GM18517 (cell line): ENCODE results near the gene SYDE2.
"Not testable (repeated sequence)": the region's sequence is repeated elsewhere in the genome, so short reads cannot be mapped to it uniquely, and the experiment has no call there.

Experiments
- ATAC-seq: cut with Tn5 transposase; IDR thresholded peaks from one replicate; pipeline ENCODE4 v1.9.1; 2021; ENCODE audit warnings: mild to moderate bottlenecking, moderate library complexity; ENCODE audit not compliant: unreplicated experiment

The SYDE2 gene

GRCh38 chr1:85214654-85215053 is 13.8 kb upstream of the SYDE2 start:
- ATAC-seq: no peak

DNA sequence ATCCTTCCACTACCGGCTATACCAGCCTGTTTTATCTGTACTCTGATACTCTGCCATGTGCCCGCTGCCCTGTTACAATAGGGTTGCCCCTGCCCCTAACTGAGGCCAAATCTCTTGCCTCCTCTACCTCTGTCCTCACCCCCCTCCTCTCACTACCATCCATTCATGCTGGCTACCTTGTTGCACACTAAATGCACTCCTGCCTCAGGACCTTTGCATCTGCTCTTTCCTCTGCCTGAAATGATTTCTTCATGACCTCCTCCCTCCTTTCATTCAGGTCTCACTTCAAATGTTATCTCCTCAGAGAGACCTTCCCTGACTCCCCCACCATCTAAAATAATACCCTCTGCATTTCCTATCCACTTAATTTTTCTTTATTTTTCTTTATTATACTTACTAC is 7.7 kb upstream of the SYDE2 start:
- no peak for ATAC-seq

DNA sequence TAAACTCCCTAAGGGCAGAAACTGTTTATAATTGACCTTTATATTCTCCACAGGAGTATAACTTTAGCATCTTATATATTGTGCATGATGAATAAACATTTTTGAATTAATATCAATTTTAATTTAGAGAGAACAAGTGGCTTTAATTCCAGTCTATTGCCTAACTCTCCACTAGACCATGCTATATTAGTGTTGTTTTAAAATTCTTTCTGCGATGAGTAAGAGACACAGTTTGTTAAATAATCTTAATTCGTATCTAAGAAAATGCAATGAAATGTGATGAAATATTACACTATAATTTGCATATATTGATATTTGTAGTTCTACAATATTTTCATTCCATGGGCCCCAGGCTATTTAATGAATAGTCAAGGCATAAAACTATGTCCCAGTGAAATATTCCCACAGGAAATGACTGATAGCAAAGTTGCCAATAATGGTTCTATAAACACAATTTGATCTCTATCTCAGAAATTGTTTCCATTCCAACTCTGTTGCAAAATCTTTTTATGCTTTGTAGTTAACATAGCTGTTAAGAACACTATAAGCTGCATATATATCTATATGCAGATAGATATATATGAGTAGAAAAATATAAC is 2.9 kb upstream of the SYDE2 start:
- ATAC-seq: no peak

- no peak for ATAC-seq
Measured at GRCh38 chr1:85202864-85203255, 2.0 kb upstream of the SYDE2 start.

DNA sequence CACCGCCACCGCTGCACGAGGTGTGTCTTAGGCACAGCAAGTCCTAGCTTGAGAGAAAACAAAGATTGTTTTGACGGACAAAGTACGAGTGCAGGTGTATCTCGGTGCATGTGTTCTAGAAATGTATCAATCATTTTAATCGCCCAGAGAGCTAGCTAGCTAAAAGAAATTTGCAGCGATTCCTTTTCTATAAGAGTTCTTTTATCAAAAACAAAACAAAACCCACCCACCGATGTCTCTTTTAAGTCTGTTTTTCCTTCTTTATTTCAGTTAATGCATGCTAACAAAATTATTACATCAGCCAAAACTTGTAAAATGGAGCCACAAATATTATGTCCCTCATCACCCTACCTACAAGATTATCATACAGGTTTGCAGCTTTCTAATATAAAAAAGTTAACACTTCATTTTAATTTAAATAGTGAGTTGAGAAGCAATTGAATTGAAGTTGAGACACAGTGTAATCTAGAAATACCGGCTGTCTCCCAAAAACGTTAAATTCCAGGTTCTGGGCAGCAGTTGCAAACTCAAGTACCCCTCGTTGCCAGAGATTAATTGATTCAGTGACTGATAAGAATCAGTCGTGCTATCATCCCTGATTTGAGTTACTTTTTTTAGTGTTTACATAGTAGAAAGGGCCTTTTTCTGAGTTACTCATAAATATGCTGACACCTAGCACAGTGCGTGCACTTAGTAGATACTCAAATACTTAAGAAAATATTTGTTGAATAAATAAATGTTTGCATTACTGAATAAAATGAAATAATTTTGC is 1.5 kb upstream of the SYDE2 start:
- ATAC-seq: no peak

- ATAC-seq: peak; percentile 47
Measured at GRCh38 chr1:85201340-85202091, 700 bp upstream of the SYDE2 start.

DNA sequence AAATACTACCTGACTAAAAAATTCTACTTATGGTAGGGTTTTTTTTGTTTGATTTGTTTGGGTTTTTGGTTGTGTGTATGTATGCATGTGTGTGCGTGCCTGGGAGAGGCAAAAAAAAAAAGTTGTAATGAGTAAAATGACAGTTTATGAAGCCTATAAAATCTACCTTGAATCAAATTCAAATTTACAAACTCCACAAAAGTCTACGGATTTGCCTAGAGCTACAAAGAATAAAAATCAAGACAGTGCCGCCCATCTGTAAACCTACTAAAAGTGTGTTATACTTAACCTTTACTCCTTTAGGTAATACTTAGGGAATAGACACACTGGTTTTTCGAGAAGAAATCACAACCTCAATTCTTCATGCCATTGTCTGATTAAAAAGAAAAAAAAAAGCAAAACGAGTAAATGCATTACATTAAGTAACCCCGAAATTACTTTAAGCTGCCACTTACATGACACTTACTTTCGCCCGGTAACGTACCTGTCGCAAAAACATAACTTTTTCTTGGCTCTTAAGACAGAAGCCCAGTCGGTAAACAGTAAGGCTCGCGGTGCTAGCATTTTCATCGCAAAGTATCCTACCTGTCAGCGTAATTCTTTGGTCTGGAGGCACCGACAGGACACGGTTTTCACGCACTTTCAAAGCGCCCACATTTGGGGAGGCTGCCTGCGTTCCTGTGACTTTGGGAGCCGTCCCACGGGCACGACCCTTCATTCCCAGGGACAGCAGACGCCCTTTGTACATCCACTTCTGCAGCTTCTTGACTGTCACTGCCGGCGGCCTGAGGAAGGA is 951 bp downstream of the SYDE2 start:
- peak; percentile 23 for ATAC-seq

DNA sequence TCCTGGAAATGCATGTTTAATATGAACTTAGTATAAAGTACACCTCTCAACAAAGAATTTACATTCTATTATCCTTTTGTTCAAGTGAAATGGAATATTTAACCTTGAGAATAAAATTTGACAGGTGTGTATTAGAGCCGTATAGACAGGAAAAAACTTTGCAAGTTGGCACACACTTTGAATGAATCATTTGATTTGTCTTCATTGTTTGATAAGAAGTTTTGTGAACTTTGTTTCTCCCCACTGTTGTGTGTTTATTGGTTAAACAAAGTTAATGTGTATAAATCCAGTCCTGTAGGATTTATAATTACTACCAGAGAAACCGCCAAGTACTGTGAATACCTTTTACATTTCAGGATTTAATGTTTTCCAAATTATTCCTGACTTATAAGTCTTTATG is 2.0 kb downstream of the SYDE2 start:
- no peak for ATAC-seq

DNA sequence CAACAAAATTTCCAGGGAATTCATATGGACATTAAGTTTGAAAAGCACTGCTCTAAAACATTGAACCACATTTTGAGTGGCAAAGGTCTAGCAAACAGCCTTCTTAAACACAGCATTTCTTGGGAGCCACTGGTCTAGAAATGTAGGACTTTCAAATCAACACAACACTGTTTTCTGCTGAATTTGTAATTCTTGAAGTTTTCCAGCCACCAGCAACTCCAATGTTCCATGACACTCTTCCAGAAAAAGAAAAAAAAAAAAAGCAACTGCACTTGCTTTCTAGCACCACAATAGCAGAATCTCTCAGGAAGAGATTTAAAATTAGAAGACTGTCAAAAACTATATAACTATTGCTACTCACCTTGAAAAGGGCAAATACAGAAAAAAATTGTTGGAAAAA is 4.5 kb downstream of the SYDE2 start:
- no peak for ATAC-seq

GRCh38 chr1:85195703-85196102 is 5.1 kb downstream of the SYDE2 start:
- ATAC-seq: no peak

GRCh38 chr1:85192129-85192528 is 8.7 kb downstream of the SYDE2 start:
- ATAC-seq: not testable (repeated sequence)

DNA sequence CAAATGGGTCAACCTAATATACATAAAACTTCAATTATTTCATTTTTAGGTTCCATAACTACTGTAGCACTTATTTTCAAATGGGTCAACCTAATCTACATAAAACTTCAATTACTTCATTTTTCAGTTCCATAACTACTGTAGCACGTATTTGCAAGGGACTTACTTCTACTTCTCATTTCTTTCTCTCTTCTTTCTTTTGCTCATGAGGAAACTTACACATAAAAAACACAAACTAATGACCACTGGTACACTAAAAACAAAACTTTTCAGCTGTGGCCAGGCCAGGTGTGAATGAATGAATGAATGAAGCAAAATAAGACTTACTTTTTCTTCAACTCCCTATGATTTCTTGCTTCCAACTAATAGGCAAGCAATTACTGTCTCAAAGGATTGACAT is 11.7 kb downstream of the SYDE2 start:
- ATAC-seq: no peak

- ATAC-seq: no peak
Measured at GRCh38 chr1:85188530-85188929, 12.3 kb downstream of the SYDE2 start.

GRCh38 chr1:85187021-85187420 is 13.8 kb downstream of the SYDE2 start:
- not testable (repeated sequence) for ATAC-seq

- ATAC-seq: no peak
Measured at GRCh38 chr1:85184245-85184644, 16.6 kb downstream of the SYDE2 start.

GRCh38 chr1:85182700-85183099 is 18.1 kb downstream of the SYDE2 start:
- ATAC-seq: no peak

- no peak for ATAC-seq
Measured at GRCh38 chr1:85180869-85181268, 19.9 kb downstream of the SYDE2 start.

GRCh38 chr1:85179522-85179921 is 21.3 kb downstream of the SYDE2 start:
- no peak for ATAC-seq

- ATAC-seq: no peak
Measured at GRCh38 chr1:85178396-85178795, 22.4 kb downstream of the SYDE2 start.

DNA sequence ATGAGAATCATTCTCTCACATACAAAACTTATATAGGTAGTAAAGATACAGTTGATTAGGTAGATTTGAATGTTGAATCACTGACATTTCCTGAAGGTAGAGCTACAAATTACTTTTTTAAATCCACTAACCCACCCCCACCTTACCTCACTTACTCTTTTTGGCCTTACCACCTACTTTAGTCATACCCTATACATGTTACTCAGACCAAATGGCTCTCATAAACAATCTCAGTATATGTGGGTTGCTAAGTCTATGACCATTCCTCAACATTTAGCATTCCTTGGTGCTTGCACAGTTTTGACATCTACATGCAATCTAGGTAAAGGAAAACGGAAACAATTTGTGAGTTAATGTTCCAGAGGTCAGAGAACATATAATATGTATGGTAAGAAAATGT is 26.3 kb downstream of the SYDE2 start:
- no peak for ATAC-seq

DNA sequence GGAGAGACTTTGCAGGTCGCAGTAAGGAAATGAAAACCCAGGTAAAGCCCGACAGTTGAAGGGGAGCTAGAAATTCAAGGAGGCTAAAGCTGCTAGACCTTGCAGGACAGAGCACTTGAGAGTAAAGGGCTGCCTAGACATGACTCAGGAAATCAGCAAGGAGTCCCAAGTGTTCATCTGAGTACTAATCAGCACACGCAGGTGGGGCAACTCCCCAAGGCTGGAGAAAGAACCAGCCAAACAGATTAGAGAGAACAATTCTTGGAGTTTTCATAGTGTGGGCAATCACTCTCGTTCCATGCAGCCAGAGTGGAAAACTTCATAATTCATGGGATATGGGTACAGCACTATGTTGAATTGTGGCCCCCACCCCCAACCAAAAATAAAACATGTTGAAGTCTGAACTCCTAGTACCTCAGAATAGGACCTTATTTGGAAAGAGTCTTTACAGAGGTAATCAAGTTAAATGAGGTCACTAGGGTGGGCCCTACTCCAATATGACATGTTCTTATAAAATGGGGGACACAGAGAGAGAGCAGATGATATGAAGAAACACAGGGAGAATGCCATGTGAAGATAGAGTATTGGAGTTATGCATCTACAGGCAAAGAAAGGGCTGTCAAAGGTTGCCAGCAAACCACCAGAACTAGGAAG is 28.0 kb downstream of the SYDE2 start:
- no peak for ATAC-seq
